Measurements from ENCODE around the gene ADK. TPM values are rescaled to one million over a fixed set of nuclear protein-coding genes. Genes with fewer than 3 reads are reported as not detected.

Gene ADK
- 32.0 to 36.8 TPM (median 32.9 TPM) in 5 replicates for total RNA-seq (2022; extraction: Qiagen RNA extraction; ENCODE audit: low read depth)

DNA sequence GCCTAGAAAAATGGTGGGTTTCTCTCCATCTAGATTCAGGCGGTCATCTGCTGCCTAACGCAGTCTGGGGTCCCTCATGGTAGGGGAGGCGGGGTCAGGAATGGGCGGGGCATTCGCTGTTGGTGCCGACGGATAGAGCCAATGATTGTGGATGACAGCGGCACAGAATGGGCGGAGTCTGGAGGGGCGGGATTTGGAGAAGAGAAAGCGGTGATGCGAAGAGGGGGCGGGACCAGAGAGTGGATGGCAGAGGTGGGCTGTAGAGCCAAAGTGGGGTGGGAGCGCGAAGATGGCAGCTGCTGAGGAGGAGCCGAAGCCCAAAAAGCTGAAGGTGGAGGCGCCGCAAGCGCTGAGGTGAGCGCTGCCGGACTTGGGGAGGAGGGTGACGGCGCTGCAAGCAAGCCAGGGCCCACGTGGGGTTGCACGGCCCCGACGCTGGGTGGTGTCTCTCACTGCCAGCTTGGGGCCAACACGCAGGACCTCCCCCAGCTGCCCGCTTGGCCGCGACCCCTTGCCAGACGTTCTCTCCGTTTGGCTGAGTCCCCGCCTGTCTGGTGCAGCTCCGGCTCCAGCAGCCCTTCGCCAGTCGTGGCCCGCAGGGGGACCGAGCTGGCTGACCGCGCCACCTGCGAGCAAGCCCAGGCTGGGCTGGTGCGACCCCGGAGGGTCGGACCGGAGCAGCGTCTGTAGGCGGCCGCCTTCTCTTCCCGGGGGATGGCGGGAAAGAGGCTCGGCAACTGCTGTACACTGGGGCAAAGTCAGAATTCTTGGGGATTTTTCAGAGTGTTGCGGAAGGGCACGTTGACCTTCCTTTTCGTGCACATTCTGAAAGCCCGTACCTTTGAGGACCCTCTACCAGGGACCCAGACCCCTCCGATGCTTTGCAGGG lies at the start of gene ADK:
Gene ADK, plus strand, starts transcription at position 232 of the 889 bp plus-strand sequence. Its CDS starts 58 bp downstream, at position 290.

DNA sequence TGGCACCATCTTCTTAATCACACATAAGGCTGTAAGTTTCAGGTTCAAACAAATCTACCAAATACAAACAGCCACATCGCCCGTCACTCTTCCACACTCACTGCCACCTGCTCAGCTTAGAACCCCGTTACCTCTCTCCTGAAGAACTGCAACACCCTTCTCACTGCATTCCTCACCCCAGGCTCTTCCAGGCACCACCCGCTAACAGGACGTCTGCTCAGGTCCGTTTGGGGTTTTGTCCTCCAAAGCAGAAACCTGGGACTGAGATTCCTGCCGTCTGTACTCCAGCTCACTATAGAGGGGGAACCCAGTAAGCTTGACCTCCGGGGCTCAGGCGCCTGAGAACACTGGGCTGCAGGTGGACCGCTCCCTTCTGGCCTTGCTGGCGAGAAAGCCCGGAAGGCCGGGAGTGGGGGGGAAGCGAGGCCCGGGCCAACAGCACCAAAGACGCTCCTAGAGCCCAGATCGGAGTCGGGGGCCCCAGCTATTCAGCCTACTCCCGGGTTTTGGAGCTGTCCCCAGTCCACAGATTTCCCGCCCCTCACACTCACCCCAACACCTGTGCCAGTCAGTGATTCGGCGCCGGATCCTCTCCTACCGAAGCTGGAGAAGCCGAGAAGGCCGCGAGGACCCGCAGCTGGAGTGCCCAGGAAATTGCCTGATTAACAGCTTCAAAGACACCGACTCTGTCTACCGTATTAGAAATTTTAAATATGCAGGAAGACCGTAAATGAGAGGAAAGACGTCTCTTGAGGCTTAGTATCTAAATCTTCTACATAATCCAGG lies 624 bp upstream of the ADK start, which contains the start of gene AP3M1:
Gene AP3M1, minus strand, starts transcription at position 625 of the 786 bp plus-strand sequence. CDS start 12,449 bp downstream, outside the sequence.

Other genes with a start within 250 kb of the ADK start
- 73.7 to 76.9 TPM (median 76.3 TPM) in 5 replicates for gene PLAU, start 240.1 kb upstream of the ADK start, total RNA-seq (2022; extraction: Qiagen RNA extraction; ENCODE audit: low read depth)
- gene VCL, start 153.1 kb upstream of the ADK start, total RNA-seq (2022; extraction: Qiagen RNA extraction; ENCODE audit: low read depth): 108 to 155 TPM (median 136 TPM) in 5 replicates
- 25.9 to 35.4 TPM (median 31.5 TPM) in 5 replicates for gene AP3M1, start 393 bp upstream of the ADK start, total RNA-seq (2022; extraction: Qiagen RNA extraction; ENCODE audit: low read depth)

All from A549 treated with GW870086 at 1 μM for 4 hours (cell line).